HL-60 (cell line): Measurements from ENCODE around the gene MAU2.
"Not testable (repeated sequence)": the region's sequence is repeated elsewhere in the genome, so short reads cannot be mapped to it uniquely, and the experiment has no call there.

Experiments used
- DNase-seq, 2 experiments: peaks; one replicate each; pipeline ENCODE4 v3.0.0-alpha.2; 2010 to 2020; ENCODE audit warnings: low read depth in 1 of 2, low spot score in 1 of 2
- H3K27ac ChIP-seq: fragments of 250-450 bp; sonication (Bioruptor Pico); replicated peaks from 2 replicates; pipeline ENCODE4 v1.5.1; 2020; ENCODE audit warnings: mild to moderate bottlenecking, moderate library complexity
- H3K27me3 ChIP-seq: fragments of 250-450 bp; sonication (Bioruptor Pico); 2 replicates; pipeline ENCODE4 v1.5.1; 2021; ENCODE audit warnings: mild to moderate bottlenecking, moderate library complexity; ENCODE audit not compliant: insufficient read depth, poor library complexity, severe bottlenecking
- H3K4me3 ChIP-seq: replicated peaks from 2 replicates; pipeline ENCODE4 v1.5.1; 2011; ENCODE audit warnings: mild to moderate bottlenecking, control low read depth, low read length; ENCODE audit not compliant: insufficient read depth
- GABPA ChIP-seq: IDR thresholded peaks from 2 replicates; pipeline ENCODE4 v1.6.1; 2012; ENCODE audit warnings: low read depth
- POLR2AphosphoS5 ChIP-seq: IDR thresholded peaks from 2 replicates; pipeline ENCODE4 v1.6.1; 2012; ENCODE audit warnings: low read depth
- SPI1 ChIP-seq: IDR thresholded peaks from 2 replicates; pipeline ENCODE4 v1.6.1; 2012; ENCODE audit warnings: low read depth, mild to moderate bottlenecking, borderline replicate concordance
- TF ChIP-seq, protein P1 (sequence below): IDR thresholded peaks from 2 replicates; pipeline ENCODE4 v1.6.1; 2012; ENCODE audit warnings: low read depth; ENCODE audit not compliant: insufficient replicate concordance
- TF ChIP-seq, protein P2 (sequence below): IDR thresholded peaks from one replicate; pipeline ENCODE4 v1.5.1; 2011; ENCODE audit warnings: low read length, control low read depth, inconsistent platforms; ENCODE audit not compliant: insufficient read depth

MAU2 gene

GRCh38 chr19:19371059-19371458 is 50.4 kb downstream of the MAU2 start:
- DNase-seq: no peak
- H3K27me3 ChIP-seq: no peaks in the 10 kb centered on the region
- TF ChIP-seq GABPA: no peak
- TF ChIP-seq, protein P1, sequence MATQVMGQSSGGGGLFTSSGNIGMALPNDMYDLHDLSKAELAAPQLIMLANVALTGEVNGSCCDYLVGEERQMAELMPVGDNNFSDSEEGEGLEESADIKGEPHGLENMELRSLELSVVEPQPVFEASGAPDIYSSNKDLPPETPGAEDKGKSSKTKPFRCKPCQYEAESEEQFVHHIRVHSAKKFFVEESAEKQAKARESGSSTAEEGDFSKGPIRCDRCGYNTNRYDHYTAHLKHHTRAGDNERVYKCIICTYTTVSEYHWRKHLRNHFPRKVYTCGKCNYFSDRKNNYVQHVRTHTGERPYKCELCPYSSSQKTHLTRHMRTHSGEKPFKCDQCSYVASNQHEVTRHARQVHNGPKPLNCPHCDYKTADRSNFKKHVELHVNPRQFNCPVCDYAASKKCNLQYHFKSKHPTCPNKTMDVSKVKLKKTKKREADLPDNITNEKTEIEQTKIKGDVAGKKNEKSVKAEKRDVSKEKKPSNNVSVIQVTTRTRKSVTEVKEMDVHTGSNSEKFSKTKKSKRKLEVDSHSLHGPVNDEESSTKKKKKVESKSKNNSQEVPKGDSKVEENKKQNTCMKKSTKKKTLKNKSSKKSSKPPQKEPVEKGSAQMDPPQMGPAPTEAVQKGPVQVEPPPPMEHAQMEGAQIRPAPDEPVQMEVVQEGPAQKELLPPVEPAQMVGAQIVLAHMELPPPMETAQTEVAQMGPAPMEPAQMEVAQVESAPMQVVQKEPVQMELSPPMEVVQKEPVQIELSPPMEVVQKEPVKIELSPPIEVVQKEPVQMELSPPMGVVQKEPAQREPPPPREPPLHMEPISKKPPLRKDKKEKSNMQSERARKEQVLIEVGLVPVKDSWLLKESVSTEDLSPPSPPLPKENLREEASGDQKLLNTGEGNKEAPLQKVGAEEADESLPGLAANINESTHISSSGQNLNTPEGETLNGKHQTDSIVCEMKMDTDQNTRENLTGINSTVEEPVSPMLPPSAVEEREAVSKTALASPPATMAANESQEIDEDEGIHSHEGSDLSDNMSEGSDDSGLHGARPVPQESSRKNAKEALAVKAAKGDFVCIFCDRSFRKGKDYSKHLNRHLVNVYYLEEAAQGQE: no peak
- TF ChIP-seq POLR2AphosphoS5: no peak
- no peak for TF ChIP-seq SPI1
- TF ChIP-seq, protein P2, sequence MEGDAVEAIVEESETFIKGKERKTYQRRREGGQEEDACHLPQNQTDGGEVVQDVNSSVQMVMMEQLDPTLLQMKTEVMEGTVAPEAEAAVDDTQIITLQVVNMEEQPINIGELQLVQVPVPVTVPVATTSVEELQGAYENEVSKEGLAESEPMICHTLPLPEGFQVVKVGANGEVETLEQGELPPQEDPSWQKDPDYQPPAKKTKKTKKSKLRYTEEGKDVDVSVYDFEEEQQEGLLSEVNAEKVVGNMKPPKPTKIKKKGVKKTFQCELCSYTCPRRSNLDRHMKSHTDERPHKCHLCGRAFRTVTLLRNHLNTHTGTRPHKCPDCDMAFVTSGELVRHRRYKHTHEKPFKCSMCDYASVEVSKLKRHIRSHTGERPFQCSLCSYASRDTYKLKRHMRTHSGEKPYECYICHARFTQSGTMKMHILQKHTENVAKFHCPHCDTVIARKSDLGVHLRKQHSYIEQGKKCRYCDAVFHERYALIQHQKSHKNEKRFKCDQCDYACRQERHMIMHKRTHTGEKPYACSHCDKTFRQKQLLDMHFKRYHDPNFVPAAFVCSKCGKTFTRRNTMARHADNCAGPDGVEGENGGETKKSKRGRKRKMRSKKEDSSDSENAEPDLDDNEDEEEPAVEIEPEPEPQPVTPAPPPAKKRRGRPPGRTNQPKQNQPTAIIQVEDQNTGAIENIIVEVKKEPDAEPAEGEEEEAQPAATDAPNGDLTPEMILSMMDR: no peak
- no peak overlapping the region for H3K27ac ChIP-seq
- no peak overlapping the region for H3K4me3 ChIP-seq

DNA sequence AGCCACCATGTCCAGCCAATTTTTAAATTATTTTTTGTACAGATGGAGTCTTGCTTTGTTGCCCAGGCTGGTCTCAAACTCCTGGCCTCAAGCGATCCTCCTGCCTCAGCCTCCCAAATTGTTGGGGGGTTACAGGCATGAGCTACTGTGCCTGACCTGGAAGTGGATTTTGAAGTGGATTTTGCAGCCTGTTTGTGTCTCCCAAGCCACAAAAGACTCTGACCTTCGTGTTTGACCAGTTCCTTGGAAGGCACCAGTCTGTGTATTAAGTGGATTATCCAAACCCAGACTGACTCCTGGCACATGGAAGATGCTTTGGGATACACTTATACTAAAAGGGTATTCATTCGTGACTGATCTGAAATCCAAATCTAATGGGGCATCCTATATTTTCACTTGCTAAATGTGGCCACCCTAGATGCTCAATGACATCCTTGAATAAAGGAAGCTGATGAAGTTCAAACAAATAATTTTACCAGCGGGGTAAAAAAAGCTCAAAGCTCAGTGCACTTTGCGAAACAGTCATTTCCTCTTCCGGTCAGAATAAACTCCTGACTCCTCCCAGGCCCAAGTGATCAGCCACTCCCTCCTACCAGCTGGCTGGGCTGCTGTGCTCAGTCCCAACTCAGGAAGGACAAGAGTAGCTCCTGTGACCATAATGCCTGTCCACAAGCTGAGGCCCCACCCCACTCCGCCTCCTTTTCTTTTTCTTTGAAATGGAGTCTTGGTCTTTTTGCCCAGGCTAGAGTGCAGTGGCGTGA is 52.2 kb downstream of the MAU2 start:
- Histone ChIP-seq H3K4me3 (peak overlapping the region; percentile 6), H3K27ac (peak overlapping the region; percentile 55), H3K27me3 (no peaks in the 10 kb centered on the region)
- TF ChIP-seq SPI1: peak; percentile 61; the same call in 1 of the 2 replicates
- TF ChIP-seq GABPA: peak; percentile 81
- no peak for TF ChIP-seq POLR2AphosphoS5
- peak; percentile 86 to 89 for DNase-seq

- TF ChIP-seq, protein P1: no peak
- H3K27ac ChIP-seq: no peak overlapping the region
- DNase-seq: no peak
- no peak overlapping the region for H3K4me3 ChIP-seq
- H3K27me3 ChIP-seq: no peaks in the 10 kb centered on the region
Measured at GRCh38 chr19:19379527-19379926, 58.9 kb downstream of the MAU2 start.

DNA sequence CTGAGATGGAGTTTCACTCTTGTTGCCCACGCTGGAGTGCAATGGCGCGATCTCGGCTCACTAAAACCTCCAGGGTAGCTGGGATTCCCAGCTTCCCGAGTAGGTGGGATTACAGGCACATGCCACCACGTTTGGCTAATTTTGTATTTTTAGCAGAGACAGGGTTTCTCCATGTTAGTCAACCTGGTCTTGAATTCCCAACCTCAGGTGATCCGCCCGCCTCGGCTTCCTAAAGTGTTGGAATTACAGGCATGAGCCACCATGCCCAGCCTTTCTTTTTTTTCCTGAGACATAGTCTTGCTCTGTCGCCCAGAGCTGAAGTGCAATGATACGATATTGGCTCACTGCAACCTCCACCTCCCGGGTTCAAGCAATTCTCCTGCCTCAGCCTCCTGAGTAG is 59.7 kb downstream of the MAU2 start:
- not testable (repeated sequence) for H3K4me3 ChIP-seq, H3K27ac ChIP-seq, DNase-seq, H3K27me3 ChIP-seq

DNA sequence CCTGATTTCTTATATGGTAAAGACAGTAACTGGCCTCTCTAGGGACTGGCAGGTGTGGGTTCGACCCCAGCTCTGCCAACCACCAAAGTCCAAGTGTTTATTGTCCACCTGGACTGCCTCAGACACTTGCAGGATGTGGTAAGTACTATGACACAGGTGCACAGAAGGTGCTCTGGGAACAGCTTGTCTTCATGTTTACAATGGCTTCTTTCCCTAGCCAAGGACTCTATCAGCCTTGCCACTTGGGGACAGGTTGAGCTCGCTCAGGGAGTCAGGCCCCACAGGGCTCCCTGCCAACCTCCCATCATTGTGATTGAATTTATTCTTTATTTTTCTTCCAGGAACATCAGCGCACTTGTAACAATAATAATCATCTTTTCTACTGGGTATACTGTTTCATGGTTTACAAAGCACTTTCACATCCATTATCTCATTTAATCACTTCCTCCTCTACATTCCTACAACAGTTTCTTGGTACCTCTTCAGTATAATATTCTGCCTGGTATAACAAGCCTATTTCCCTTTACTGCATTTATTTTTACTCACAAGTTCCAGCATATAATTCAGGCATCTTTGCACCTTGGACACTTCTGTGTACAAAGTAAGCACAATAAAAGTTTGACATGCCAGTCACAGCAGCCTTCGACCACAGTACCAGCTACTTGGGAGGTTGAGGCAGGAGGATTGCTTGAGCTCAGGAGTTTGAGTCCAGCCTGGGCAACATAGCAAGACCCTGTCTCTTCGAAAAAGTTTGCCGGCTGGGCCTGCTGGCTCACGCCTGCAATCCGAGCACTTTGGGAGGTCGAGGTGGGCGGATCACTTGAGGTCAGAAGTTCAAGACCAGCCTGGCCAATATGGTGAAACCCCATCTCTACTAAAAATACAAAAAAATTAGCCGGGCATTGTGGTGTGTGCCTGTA is 60.6 kb downstream of the MAU2 start:
- no peak for DNase-seq
- H3K27me3 ChIP-seq: no peaks in the 10 kb centered on the region
- no peak overlapping the region for H3K4me3 ChIP-seq
- TF ChIP-seq POLR2AphosphoS5 (no peak), GABPA (no peak), SPI1 (no peak)
- TF ChIP-seq, protein P1: no peak
- TF ChIP-seq, protein P2: no peak
- H3K27ac ChIP-seq: no peak overlapping the region
